ENCODE data around the gene PRRX2. TPM values are rescaled to one million over a fixed set of nuclear protein-coding genes. Genes with fewer than 3 reads are reported as not detected.
"Not testable (repeated sequence)": the region's sequence is repeated elsewhere in the genome, so short reads cannot be mapped to it uniquely, and the experiment has no call there.

The PRRX2 gene
- total and polyA plus RNA-seq, 2 experiments from 2014 or later, result 5.8 to 8.3 TPM

DNA sequence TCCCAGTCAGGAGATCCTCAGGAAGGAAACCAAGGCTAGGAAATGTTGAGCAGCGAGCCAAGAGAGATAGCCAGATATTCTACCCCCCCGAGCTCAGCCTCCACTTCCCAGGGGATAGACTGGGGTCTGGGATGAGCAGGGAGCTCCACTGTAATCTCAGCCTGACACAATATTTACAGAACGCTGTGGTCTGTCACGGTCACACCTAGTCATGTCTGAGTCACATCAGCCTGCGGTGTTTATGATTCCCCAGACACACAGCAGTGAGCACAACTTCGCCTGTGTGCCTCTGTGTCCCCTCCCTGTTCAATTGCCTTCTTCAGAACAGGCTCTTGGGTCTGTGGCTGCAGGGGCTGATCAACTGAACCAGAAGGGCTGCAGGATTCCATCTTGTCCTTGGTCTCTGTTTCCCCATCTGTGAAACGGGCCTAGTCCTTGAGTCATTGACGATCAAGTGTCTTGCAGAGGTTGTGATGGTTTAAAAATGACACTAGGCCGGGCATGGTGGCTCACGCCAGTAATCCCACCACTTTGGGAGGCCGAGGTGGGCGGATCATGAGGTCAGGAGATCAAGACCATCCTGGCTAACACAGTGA lies 8.6 kb upstream of the PRRX2 start (continued):
- TF ChIP-seq, protein P1, sequence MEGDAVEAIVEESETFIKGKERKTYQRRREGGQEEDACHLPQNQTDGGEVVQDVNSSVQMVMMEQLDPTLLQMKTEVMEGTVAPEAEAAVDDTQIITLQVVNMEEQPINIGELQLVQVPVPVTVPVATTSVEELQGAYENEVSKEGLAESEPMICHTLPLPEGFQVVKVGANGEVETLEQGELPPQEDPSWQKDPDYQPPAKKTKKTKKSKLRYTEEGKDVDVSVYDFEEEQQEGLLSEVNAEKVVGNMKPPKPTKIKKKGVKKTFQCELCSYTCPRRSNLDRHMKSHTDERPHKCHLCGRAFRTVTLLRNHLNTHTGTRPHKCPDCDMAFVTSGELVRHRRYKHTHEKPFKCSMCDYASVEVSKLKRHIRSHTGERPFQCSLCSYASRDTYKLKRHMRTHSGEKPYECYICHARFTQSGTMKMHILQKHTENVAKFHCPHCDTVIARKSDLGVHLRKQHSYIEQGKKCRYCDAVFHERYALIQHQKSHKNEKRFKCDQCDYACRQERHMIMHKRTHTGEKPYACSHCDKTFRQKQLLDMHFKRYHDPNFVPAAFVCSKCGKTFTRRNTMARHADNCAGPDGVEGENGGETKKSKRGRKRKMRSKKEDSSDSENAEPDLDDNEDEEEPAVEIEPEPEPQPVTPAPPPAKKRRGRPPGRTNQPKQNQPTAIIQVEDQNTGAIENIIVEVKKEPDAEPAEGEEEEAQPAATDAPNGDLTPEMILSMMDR (conservative IDR thresholded peaks at IDR 0.05; ENCODE audit: low read depth in 2 of 2), result no peak

DNA sequence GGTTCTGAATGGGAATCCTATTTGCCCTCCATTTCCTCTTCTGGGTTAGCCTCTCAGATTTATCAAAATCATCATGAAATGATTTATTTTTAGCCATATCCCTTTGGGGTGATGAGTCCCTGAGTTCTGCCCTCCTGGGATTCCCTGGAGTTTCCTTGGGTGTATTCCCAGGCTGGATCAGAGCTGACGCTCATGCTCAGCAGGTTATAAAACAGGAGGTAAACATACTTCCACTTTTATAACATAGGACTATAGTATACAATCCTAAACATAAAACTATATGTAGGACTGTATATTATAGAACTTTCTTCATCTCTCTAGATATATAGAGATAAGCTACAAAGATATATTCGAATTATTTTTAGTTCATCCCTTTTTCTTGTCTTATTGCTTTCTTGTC lies 4.4 kb upstream of the PRRX2 start:
- H3K27ac ChIP-seq (ENCODE audit: low read depth), result no peak overlapping the region
- Mint-ChIP-seq H3K9me3 (no peaks in the 10 kb centered on the region), H3K36me3 (ENCODE audit: low read depth) (no peaks in the 10 kb centered on the region), H3K27ac (no peak overlapping the region), H3K27me3 (ENCODE audit: insufficient read depth, low read depth, poor library complexity) (peaks cover 24% of the 10 kb centered on the region), H3K4me3 (no peak overlapping the region), H3K4me1 (peaks cover 5% of the 10 kb centered on the region; the same call in 2 of the 3 replicates)
- no peaks in the 10 kb centered on the region for H3K36me3 ChIP-seq (ENCODE audit: insufficient read depth)
- H2AFZ ChIP-seq, result no peak overlapping the region
- H3K27me3 ChIP-seq (ENCODE audit: insufficient read depth), result peaks cover 24% of the 10 kb centered on the region
- no peak overlapping the region for H3K4me3 ChIP-seq
- DNase-seq (ENCODE audit: low spot score) (no peak), ATAC-seq (no peak)
- no peaks in the 10 kb centered on the region for H3K79me2 ChIP-seq (replicated peaks; ENCODE audit: insufficient read depth)
- no peaks in the 10 kb centered on the region for H3F3A ChIP-seq (replicated peaks; ENCODE audit: low read depth)
- H3K9me2 ChIP-seq (ENCODE audit: insufficient read depth), result no peaks in the 10 kb centered on the region
- no peaks in the 10 kb centered on the region for H4K20me1 ChIP-seq (replicated peaks; ENCODE audit: insufficient read depth)
- TF ChIP-seq, protein P1 (conservative IDR thresholded peaks at IDR 0.05; ENCODE audit: low read depth in 2 of 2), result no peak
- TF ChIP-seq EZH2 (IDR thresholded peaks at IDR 0.05; ENCODE audit: low read depth, unreplicated experiment) (no peak), ZNF114 (CRISPR knock-in tag; IDR thresholded peaks at IDR 0.05) (no peak), STAT1 (IDR thresholded peaks at IDR 0.05; ENCODE audit: unreplicated experiment) (no peak), CREB1 (CRISPR knock-in tag; IDR thresholded peaks at IDR 0.05; ENCODE audit: low read depth) (no peak)
- peaks cover 6% of the 10 kb centered on the region for H3K4me1 ChIP-seq (ENCODE audit: insufficient read depth)
- H3K4me2 ChIP-seq, result no peak overlapping the region

DNA sequence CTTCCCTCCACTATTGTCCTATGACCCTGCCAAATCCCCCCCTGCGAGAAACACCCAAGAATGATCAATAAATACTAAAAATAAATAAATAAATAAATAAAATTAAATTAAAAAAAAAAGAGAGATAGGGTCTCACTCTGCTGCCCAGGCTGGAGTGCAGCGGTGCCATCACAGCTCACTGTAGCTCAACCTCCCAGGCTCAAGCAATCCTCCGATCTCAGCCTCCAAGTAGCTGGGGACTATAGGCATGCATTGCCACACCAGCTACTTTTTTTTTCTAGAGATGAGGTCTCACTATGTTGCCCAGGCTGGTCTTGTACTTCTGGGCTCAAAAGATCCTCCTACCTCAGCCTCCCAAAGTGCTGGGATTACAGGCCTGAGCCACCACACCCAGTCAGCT lies 3.2 kb upstream of the PRRX2 start:
- H3K4me1 Mint-ChIP-seq; H3K27ac ChIP-seq (ENCODE audit: low read depth); H3K4me3 Mint-ChIP-seq; H3K79me2 ChIP-seq (replicated peaks; ENCODE audit: insufficient read depth); H3K36me3 Mint-ChIP-seq (ENCODE audit: low read depth); H3K36me3 ChIP-seq (ENCODE audit: insufficient read depth); H2AFZ ChIP-seq; ATAC-seq; H3K27ac Mint-ChIP-seq; H3K4me2 ChIP-seq; H3K4me3 ChIP-seq; H3K4me1 ChIP-seq (ENCODE audit: insufficient read depth); H3K9me2 ChIP-seq (ENCODE audit: insufficient read depth); H3F3A ChIP-seq (replicated peaks; ENCODE audit: low read depth); H4K20me1 ChIP-seq (replicated peaks; ENCODE audit: insufficient read depth); H3K9me3 Mint-ChIP-seq; DNase-seq (ENCODE audit: low spot score): not testable (repeated sequence)
- peaks cover 24% of the 10 kb centered on the region for H3K27me3 ChIP-seq (ENCODE audit: insufficient read depth)
- peaks cover 32% of the 10 kb centered on the region for H3K27me3 Mint-ChIP-seq (ENCODE audit: insufficient read depth, low read depth, poor library complexity)

Measured in GM23338 (cell line).